CD4-positive, alpha-beta T cell treated with Interleukin-6 for 4 hours (primary cell): Measurements from ENCODE around the gene ITGB5.
"Not testable (repeated sequence)": the region's sequence is repeated elsewhere in the genome, so short reads cannot be mapped to it uniquely, and the experiment has no call there.

Experiments used
- DNase-seq: peaks from one replicate; pipeline ENCODE4 v3.0.0-alpha.2; 2020; ENCODE audit warnings: mixed read lengths

ITGB5 gene

DNA sequence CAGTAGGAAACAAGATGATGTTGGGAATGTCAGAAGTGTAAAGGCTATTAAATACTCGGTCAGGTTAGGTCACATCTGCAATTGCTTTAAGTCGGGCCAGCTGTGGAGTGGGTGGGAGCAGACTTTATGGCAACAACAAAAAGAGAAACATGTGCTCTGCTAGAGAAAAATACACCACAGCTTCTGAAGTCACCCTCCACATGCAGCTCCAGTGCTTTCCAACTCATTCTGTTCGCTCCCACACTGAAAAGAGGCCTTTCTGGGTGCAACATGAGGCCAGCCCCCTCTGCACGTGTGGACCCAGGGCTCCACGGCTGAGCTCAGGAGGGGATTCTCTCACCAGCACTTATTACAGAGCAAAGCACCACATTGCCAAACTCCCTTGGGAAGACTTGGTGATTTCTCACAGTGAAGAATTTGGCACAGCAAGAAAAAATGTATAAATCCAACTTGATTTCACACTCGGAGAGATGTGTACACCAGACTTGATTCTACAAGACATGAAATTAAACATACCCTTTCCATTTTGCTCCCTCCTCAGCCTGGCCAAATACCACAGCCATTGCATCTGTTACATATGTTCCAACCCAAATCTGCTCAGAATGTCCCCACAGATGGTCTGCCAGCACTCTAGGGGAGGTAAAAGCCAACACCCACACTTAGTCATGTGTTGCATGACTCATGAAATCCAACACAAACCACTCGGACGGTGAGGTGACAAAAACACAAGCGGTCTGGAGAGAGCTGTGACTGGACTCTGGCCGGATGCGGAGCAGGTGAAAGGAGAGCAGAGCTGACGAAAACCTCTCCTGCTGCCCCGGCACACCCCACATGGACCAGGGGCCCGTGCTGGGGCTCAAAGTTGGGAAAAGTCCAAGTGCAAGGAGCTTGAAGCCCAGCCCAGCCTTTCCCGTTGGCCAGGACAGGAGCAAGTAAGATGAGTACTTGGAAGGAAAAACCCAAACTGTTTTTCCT lies 74.6 kb downstream of the ITGB5 start:
- no peak for DNase-seq

DNA sequence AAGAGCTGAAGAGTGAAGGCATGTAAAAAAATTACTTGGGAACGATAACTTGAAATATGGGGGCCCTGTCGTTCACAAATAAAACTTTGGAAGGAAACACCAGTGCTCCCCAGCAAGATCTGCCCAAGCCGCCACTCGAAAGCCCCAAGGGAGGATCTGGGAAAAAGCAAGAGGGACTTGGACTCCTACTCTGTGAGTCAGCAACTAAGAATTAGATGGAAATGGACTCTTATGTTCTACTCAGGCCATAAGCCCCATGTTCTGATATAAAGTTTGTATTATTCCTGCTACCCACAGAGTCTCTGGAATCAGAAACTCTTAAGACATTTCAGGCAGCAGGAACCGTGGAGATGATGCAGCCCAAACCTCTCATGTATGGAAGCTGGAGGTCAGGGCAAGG lies 75.7 kb downstream of the ITGB5 start:
- DNase-seq, result no peak

DNA sequence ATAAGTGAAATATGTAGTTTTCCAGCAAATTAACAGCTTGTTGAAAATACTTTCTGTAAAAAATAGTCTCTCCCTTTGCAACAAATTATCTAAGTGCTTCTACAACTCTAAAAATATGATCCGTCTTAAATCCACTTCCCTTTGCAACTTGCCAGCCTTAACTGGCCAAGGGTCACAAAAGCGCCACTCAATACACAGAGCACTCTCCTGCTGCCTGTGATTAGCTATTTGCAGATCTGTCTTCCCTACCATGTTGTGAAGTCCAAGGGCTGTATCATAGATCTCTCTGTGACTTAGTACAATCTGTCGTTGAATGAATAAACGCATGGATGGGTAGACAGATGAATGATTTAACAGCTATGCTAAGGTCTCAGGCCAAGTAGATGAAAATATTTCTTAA lies 76.2 kb downstream of the ITGB5 start:
- DNase-seq, result no peak

DNA sequence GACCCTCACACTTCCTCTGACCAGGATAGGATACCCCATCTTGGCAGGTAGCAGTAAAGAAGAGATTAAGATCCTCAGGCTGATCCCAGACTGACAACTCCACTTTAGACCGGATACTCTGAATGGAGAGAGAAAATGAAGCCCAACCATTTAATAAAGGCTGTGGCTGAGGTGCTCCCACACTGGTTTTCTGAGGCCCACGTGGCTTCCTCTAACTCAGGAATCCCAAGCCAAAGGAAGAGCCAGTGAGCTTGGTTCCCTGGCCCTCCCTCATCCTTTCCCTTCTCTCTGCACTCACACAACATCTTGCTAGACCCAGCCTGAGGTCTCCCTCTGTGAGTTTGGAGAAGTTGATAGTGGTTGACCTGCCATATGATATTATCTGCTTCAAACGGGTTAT lies 78.1 kb downstream of the ITGB5 start:
- DNase-seq, result no peak

DNA sequence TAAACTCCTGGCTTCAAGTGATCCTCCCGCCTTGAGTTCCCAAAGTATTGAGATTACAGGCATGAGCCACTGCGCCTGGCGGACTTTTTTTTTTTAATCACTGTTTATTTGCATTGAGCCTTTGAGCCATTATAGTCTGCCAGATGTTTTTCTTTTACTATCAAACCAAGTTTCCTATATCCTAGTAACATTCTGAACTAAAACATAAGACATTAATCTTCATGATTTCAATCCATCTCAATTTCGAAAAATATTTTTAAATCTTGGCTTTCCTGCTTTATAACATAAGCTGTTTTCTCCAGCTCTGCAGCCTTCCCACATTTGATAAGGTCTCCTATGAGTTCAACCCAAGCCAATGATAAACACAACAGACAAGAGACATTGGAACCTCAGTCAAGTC lies 81.5 kb downstream of the ITGB5 start:
- no peak for DNase-seq

DNA sequence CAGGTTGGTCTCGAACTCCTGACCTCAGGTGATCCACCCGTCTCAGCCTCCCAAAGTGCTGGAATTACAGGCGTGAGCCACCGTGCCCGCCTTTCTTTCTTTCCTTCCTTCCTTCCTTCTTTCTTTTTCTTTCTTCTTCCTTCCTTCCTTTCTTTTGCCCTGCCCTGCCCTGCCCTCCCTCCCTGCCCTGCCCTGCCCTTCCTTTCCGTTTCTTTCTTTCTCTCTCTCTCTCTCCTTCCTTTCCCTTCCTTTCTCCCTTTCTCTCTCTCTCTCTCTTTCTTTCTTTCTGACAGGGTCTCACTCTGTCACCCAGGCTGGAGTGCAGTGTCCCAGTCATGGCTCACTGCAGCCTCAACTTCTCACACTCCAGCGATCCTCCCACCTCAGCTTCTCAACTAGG lies 82.3 kb downstream of the ITGB5 start:
- DNase-seq, result no peak

DNA sequence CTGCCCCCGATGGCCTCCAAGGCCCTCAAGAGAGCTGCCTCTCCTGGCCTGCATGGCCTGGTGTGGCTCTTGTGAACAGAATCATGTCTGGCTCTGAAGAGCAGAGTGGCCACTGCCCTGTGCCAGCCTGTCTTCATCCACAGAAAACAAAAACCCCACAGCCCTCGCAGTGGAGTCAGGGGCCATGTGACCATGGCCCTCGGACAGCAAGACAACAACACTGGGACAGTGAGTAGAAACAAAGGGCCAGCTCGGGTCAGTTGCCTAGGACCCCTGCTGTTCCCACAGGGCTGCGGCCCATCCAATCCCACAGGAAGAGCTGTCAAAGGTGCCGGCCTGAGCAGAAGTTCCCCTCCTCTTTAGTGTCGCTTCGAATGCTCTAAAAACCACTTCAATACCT lies 84.5 kb downstream of the ITGB5 start:
- DNase-seq, result no peak

DNA sequence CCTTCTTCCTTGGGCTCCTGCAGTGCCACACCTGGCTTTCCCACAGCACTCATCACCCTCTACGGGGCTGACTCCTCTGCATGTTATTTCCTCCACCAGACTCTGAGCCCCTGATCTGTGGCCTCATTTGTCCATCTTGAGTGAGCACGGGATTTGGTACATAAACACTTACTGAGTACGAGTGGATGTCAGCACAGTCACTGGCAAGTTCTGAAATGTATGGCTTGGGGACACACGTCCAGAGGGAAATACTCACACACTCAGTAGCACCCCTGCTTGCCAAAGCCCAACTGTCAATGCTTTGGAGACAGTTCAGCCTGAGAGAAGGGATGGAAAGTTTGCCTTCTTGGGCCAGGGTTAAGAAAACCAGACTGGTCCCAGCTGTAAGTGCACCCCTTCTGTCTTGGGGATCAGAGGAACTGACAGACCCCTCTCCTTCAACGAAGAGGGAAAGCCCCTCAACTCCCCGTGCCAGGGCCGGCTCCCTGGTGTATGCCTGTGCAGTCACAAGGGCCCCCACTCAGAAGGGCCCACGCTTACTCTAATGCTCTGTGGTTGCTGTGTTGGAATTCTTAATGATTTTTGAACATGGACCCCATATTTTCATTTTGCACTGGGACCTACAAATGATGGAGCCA lies 85.0 kb downstream of the ITGB5 start:
- DNase-seq, result no peak

DNA sequence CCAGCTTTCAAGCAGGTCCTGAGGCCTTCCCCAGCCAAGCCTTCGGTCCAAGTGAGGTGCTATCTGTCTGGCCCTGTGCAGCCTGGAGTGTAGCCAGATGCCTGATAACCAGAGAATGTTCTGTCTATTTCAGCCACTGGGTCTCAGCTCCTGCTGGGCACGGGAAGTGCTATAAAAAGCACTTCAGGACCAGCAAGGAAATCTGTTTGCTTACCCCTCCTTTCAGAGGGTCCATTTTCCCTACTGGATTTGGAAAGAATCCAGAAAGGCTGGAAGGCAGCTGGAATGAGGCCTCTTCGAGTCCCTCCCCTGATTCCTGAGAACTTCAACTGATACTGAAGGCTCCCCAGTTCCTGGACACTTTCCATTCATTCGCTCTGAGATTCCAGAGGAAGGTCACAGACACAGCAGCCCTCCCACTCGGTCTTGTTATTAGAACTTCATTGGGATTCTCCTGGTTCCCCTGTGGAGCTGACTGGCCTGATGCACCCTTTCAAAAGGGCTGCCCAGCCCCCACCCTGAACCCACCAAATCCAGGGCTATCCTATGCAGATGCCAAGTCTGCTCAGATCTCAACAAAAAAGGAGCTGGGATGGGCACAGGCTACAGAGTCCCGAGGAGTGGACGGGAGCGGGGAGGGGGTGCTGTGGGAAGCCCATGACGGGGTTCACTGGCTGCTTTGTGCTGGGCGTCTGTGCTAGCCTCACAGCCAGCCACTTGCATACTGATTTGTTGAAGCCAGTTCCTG lies 86.5 kb downstream of the ITGB5 start:
- no peak for DNase-seq

DNA sequence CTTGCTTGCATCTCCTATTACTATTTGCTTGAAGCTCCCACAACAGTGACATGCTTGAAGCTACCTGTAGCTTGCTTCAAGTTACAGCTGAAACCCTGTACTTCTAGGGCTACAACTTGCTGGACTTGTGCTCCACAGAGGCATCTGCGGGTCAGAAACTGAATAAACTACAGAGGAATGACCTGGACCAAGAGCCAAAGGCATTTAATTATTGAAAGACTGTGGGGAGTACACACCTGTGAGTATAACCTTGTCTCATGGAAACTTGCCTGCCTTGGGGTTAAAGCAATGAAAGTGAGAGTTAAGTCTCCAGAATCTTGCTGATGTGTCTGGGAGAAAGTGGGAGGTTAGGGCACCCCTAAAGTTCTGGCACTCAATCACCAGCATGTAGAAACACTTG lies 87.1 kb downstream of the ITGB5 start:
- DNase-seq, result no peak

DNA sequence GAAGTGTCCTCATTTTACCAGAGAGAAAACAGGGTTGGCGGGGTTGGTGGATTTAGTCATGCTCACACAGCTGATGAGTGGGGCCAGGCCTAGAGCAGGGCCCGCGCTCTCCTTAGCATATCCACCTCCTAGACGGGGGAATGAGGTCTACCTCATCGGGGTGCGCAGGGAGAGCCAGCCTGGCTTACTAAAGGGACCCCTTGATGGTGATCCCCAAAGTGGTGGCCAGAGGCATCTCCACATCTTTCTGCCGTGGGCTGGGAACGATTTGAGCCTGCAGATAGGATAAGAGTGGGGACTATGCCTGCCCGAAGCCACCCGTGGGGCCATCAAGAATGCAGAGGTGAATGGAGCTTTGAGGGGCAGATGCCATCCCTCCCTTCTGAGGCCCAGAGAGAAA lies 87.5 kb downstream of the ITGB5 start:
- DNase-seq, result no peak

DNA sequence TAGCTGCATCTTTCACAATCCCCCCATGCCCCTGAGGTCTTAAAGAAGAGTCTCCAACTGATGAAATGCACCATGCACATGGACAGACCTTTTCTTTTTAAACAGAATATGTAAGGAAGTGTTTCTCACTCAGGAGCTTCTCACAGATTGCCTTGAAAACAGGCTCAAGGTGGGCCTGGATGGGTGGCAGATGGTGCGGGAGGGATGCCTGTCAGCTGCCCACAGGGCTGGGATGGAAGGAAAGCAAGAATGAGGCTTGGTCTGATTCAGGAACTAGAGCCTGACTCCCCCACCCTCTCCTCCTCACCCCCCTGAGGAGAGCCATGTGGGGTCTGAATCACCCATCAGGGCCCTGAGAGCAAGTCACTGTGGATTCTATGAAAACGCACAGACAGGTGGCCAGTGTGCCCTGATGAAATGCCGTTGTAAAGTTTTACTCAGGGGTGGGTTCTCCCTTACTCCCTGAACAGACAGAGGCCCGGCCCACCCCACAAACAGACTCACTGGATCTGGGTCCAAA lies 89.7 kb downstream of the ITGB5 start:
- DNase-seq, result no peak

DNA sequence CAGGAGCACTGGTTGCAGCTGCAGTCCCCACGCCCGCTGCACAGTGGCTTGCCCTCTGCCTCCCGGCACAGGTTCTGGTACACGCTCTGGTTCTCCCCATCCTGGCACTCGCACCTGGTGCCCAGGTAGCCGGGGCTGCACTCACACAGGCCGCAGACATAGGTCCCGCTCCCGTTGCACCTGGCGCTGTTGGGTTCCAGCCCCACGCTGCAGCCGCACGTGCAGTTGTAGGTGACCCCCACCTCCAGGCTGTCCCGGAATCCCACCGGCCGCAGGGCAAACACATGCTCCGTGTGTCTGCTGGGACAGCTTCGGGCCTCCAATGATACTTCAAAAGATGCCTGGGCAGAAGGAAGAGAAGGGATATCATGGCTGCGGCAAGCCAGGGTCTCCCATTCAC lies 90.7 kb downstream of the ITGB5 start:
- DNase-seq, result no peak

DNA sequence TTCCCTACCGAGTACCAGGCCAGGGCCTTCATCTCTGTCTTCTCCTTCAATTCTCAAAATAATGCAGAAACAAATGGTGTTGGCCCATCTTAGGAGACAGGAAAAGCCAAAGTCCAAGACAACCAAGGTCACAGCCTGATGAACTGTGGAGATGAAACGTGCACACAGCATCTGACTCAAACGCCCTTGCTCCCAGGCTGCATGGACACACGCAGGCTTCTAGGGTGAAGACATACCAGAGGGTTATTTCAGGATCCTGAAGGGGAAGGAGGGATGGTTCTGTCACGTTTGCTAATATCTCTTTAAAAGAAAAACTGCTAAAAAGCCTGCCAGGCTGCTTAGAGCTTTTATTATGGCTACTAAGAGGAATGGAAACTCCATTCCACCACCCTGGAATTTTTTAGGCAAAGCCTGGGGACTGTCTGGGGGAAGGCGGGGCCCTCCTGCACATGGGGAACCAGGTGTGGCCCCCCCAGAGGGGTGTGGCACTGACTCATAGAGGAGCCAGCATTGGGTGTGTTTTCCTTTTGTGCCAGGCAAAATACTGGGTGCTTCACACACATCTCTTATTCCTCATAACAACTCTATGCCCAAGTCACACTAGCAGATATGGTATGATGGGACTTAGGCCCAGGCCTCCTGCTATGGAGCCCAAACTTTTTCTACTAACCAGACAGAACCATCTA lies 94.0 kb downstream of the ITGB5 start:
- DNase-seq, result no peak

DNA sequence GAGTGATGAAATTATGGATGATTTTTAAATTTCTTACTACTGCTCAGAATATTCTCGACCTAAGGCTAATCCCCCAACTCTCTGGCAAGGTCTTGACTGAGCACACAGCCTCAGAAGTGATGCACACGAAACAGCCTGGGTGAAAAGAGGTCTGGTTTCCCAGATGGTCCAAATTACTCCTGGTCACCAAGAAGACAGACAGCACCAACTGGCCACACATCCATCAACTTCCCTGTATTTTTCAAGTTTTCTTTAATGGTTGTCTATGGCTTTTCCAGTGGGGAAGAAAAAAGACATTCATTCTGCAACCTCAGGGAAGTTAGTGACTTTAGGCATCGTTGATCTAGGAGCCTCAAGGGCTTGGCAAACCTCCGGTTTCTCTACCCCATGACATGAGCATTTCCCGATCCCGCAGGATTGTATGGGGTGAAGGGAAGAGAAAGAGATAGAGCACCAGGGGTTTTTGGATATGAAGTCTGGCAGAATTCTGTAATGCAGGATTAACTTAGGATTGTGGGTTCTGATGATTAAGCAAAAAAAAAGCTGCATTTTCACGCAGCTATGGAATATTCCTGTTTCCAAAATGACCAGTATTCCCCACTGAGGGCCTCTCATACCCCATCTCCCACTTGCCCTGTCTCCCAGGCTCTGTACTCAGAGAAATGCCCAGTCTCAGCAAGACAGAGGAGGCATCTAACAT lies 94.7 kb downstream of the ITGB5 start:
- no peak for DNase-seq

DNA sequence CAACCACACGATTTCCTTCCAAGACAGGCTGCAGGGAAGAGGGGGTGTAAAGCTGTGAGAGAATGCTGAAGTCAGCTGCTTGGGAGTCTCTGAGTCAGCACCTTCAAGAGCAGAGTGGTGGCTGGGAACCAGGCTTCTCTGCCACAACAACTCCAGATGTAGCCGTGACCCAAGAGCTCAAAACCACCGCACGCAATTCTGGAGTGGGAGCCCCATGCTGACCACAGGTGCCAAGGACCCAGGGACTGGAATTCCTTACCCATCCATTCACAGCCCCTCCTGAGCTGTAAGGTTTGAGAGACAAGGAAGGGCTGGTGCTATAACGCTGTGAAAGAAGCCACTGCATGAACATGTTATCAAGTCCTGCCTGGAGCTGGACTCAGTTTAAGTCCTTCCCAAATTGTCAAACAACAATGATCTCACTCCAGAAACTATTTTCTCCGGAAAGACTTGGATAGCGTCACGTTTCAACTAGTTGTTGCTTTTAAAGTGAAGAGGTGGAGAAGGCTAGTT lies 95.5 kb downstream of the ITGB5 start:
- DNase-seq, result no peak

DNA sequence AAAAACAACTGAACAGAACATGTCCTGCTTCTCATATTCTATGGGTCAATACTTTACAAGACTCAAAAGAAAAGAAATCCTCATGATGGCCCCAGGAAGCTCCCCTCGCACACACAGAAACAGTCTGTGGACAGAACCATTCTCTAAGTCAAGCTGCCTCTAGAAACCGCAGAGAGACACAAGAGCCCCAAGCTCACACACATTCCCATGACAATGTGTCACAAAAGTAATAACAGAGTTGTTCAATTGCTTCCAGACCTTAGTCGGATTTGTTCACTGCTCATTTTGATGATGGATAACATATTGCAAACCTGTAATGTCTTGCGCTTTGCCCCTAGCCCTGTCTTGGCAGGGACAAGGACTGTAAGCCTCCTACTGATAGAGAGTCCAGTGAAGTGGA lies 96.0 kb downstream of the ITGB5 start:
- DNase-seq, result no peak

DNA sequence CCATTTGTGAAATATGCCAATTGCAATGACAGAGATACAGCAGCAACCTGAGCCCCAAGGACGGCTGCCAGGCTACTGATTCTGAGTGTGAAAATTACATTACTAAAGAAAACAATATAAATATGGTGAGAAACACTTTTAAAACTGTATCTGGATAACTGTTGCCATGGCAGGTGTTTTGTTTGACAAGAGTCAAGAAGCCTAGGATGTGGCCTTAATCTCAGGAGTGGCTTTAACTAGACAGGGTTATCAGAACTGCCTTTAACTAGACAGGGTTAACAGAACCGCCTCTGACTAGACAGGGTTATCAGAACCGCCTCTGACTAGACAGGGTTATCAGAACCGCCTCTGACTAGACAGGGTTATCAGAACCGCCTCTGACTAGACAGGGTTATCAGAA lies 98.1 kb downstream of the ITGB5 start:
- DNase-seq, result not testable (repeated sequence)

DNA sequence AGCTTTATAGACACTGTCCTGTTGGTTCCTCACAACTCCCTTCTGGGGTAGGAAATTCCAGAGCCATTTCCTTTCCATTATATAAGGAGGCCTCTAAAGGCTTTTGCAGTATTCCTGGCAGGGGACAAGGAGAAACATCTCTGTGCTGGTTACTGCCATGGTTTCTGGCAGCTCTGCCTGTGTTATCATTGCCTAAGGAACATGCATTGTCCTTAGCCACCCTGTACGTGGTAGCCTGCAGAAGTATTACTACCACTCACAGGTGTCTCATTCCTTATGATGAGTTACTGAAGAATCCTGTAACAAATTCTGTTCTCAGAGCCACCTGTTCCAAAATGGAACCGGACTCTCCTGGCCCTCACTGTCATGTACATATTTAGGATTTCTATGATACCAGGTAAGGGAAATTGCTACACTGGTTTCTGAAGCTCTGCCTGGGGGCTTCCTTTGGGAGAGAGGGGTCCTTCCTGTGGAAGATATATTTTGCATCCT lies 98.9 kb downstream of the ITGB5 start:
- no peak for DNase-seq

DNA sequence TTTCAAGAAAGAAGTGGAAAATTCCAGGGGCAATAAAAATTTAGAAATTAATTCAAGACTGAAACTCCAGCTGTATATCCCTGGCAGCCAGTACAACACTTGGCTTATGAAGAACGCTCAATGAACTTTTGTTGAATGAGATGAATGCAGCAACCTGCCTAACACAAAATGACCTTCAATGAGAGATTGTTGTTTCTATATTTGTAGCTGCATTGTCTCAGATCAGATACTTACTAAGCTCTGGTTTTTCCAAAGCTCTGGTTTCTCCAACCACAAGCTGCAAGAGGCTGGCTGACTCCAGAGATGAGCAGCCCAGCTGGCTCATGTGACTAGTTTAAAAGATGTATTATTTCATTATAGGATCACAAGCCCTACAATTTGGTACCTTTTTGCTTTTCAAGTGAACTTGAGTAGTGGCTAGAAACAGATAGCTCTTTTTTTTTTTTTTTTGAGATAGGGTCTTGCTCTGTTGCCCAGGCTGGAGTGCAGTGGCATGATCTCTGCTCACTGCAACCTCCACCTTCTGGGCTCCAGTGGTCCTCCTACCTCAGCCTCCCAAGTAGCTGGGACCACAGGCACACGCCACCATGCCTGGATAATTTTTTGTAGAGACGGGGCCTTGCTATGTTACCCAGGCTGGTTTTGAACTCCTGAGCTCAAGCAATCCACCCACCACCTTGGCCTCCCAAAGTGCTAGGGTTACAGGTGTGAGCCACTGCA lies 99.5 kb downstream of the ITGB5 start:
- DNase-seq, result no peak
